ENCODE data around the gene SNX25.

Gene SNX25

GRCh38 chr4:185209031-185209851, at the start of gene SNX25:
SNX25 (plus strand) TSS chr4:185209598; CDS start chr4:185209827, 229 bp downstream.
- H3K9me3 ChIP-seq (ENCODE audit: control insufficient read depth, insufficient read depth, low read length) = no peaks in the 10 kb centered on the region
- no peaks in the 10 kb centered on the region for H4K20me1 ChIP-seq (ENCODE audit: control insufficient read depth, insufficient read depth, low read depth, low read length)
- no peaks in the 10 kb centered on the region for H3K9me2 ChIP-seq (replicated peaks; ENCODE audit: control insufficient read depth, low read length)
- peaks cover 56% of the 10 kb centered on the region for H3K4me1 ChIP-seq (ENCODE audit: control insufficient read depth, low read length)
- no peak for TF ChIP-seq EZH2phosphoT487 (IDR thresholded peaks at IDR 0.05; ENCODE audit: borderline replicate concordance, low read length)
- no peak for TF ChIP-seq CTCF (IDR thresholded peaks at IDR 0.05; ENCODE audit: low read depth, low read length, poor library complexity, severe bottlenecking)
- peak within 1 kb of the TSS; percentile 99 for H3K4me3 ChIP-seq (ENCODE audit: low read length)
- H3K27me3 ChIP-seq (ENCODE audit: control insufficient read depth, low read length) = no peaks in the 10 kb centered on the region
- H3K36me3 ChIP-seq (ENCODE audit: control insufficient read depth, low read length) = peaks cover 15% of the 10 kb centered on the region
- H3F3A ChIP-seq (ENCODE audit: control insufficient read depth, insufficient read depth) = peaks cover 25% of the 10 kb centered on the region
- H3K79me2 ChIP-seq (ENCODE audit: control insufficient read depth, low read length) = peaks cover 55% of the 10 kb centered on the region
- peak within 1 kb of the TSS; percentile 94 for H3K27ac ChIP-seq (ENCODE audit: low read depth, low read length)
- peak within 1 kb of the TSS; percentile 97 for H3K4me2 ChIP-seq (ENCODE audit: low read length)

- H3K79me2 ChIP-seq (ENCODE audit: control insufficient read depth, low read length) = peaks cover 2% of the 10 kb centered on the region; the same call in 1 of the 2 replicates
- no peaks in the 10 kb centered on the region for H3F3A ChIP-seq (ENCODE audit: control insufficient read depth, insufficient read depth)
- H3K27ac ChIP-seq (ENCODE audit: low read depth, low read length) = no peak overlapping the region
- H3K9me3 ChIP-seq (ENCODE audit: control insufficient read depth, insufficient read depth, low read length) = no peaks in the 10 kb centered on the region
- no peak overlapping the region for H3K4me2 ChIP-seq (ENCODE audit: low read length)
- no peak for TF ChIP-seq EZH2phosphoT487 (IDR thresholded peaks at IDR 0.05; ENCODE audit: borderline replicate concordance, low read length)
- TF ChIP-seq CTCF (IDR thresholded peaks at IDR 0.05; ENCODE audit: low read depth, low read length, poor library complexity, severe bottlenecking) = no peak
- no peaks in the 10 kb centered on the region for H3K4me1 ChIP-seq (ENCODE audit: control insufficient read depth, low read length)
- H3K36me3 ChIP-seq (ENCODE audit: control insufficient read depth, low read length) = peaks cover 56% of the 10 kb centered on the region
- H3K4me3 ChIP-seq (ENCODE audit: low read length) = no peak overlapping the region
- H3K27me3 ChIP-seq (ENCODE audit: control insufficient read depth, low read length) = no peaks in the 10 kb centered on the region
- no peaks in the 10 kb centered on the region for H3K9me2 ChIP-seq (replicated peaks; ENCODE audit: control insufficient read depth, low read length)
- no peaks in the 10 kb centered on the region for H4K20me1 ChIP-seq (ENCODE audit: control insufficient read depth, insufficient read depth, low read depth, low read length)
Observed at GRCh38 chr4:185165605-185166063, 43.8 kb upstream of the SNX25 start.

GRCh38 chr4:185167234-185167633, 42.2 kb upstream of the SNX25 start:
- TF ChIP-seq CTCF (IDR thresholded peaks at IDR 0.05; ENCODE audit: low read depth, low read length, poor library complexity, severe bottlenecking) = no peak
- TF ChIP-seq EZH2phosphoT487 (IDR thresholded peaks at IDR 0.05; ENCODE audit: borderline replicate concordance, low read length) = no peak
- Histone ChIP-seq H3F3A (ENCODE audit: control insufficient read depth, insufficient read depth) (peaks cover 3% of the 10 kb centered on the region; the same call in 1 of the 2 replicates), H3K4me1 (ENCODE audit: control insufficient read depth, low read length) (peaks cover 12% of the 10 kb centered on the region), H3K36me3 (ENCODE audit: control insufficient read depth, low read length) (peaks cover 47% of the 10 kb centered on the region), H3K79me2 (ENCODE audit: control insufficient read depth, low read length) (peaks cover 5% of the 10 kb centered on the region; the same call in 1 of the 2 replicates), H3K9me3 (ENCODE audit: control insufficient read depth, insufficient read depth, low read length) (no peaks in the 10 kb centered on the region), H3K4me2 (ENCODE audit: low read length) (no peak overlapping the region), H4K20me1 (ENCODE audit: control insufficient read depth, insufficient read depth, low read depth, low read length) (no peaks in the 10 kb centered on the region), H3K27me3 (ENCODE audit: control insufficient read depth, low read length) (no peaks in the 10 kb centered on the region), H3K27ac (ENCODE audit: low read depth, low read length) (no peak overlapping the region), H3K4me3 (ENCODE audit: low read length) (no peak overlapping the region), H3K9me2 (replicated peaks; ENCODE audit: control insufficient read depth, low read length) (no peaks in the 10 kb centered on the region)
